NCI-H2081 (cell line): ENCODE data around the gene GAS6.

Experiments used
- DNase-seq, 2 experiments: peaks; one replicate each; lab custom pipeline; 2025; lab: John Stamatoyannopoulos, UW

Gene GAS6

GRCh38 chr13:113770937-113771336 lies 92.9 kb downstream of the GAS6 start:
- DNase-seq = no peak
